GM18867 (cell line): ENCODE data around the gene TAF11L8.
"Not testable (repeated sequence)": the region's sequence is repeated elsewhere in the genome, so short reads cannot be mapped to it uniquely, and the experiment has no call there.

ENCODE experiments used
- ATAC-seq: cut with Tn5 transposase; IDR thresholded peaks from one replicate; pipeline ENCODE4 v1.9.1; 2021; ENCODE audit warnings: mild to moderate bottlenecking, moderate library complexity; ENCODE audit not compliant: unreplicated experiment

Gene TAF11L8

DNA sequence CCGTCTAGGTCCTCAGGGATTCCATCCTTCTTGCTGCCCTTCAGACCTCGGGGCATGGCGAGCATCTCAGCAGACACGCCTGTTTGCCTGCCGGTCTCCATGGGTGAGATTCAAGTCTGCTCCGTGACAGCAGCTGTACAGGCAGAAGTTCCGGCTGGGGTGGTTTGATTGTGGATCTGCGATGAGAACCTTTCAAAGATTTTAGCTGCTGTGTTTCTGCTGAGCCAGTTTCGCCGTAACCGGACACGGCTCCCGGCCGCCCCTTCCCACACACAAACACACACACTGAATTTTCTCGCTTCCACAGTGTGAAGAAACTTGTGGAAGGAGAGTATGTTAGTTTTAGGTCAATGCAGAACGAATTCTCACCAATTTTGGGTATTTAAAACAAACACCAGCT, at the start of gene TAF11L8:
TAF11L8 (minus strand) TSS at position 101 of the 400 bp plus-strand sequence.
- not testable (repeated sequence) for ATAC-seq

DNA sequence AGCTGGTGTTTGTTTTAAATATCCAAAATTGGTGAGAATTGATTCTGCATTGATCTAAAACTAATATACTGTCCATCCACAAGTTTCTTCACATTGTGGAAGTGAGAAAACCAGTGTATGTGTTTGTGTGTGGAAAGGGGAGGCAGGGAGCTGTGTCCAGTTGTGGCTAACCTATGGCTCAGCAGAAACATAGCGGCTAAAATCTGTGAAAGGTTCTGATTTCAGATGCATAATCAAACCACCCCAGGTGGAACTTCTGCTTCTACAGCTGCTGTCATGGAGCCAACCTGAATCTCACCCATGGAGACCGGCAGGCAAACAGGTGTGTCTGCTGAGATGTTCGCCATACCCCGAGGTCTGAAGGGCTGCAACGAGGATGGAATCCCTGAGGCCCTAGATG, 43.4 kb upstream of the TAF11L8 start, which contains the start of gene TAF11L14:
TAF11L14 (plus strand) TSS at position 301 of the 400 bp plus-strand sequence.
- no peak for ATAC-seq

DNA sequence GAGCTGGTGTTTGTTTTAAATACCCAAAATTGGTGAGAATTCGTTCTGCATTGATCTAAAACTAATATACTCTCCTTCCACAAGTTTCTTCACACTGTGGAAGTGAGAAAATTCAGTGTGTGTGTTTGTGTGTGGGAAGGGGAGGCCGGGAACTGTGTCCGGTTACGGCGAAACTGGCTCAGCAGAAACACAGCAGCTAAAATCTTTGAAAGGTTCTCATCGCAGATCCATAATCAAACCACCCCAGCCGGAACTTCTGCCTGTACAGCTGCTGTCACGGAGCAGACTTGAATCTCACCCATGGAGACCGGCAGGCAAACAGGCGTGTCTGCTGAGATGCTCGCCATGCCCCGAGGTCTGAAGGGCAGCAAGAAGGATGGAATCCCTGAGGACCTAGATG, 41.0 kb upstream of the TAF11L8 start, which contains the start of gene TAF11L13:
TAF11L13 (plus strand) TSS at position 301 of the 400 bp plus-strand sequence.
- ATAC-seq: not testable (repeated sequence)

DNA sequence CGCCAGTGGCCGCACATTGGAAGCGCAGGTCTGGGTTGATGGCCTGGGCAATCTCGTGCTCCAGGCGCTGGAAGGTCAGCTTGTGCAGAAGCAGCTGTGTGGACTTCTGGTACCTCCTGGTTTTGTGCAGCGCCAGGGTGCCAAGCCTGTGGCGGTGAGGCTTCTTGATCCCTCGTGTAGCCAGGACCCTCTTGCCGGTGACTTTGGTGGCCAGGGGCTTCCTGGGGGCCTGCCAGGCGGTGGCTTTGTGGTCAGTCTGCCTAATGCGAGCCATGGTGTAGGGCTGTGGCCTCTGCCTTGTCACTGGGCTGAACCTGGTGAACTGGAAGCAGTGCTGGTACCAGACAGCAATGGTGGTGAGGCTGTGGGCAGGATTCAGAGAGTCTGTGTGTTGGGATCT, 34.9 kb upstream of the TAF11L8 start:
- no peak for ATAC-seq

DNA sequence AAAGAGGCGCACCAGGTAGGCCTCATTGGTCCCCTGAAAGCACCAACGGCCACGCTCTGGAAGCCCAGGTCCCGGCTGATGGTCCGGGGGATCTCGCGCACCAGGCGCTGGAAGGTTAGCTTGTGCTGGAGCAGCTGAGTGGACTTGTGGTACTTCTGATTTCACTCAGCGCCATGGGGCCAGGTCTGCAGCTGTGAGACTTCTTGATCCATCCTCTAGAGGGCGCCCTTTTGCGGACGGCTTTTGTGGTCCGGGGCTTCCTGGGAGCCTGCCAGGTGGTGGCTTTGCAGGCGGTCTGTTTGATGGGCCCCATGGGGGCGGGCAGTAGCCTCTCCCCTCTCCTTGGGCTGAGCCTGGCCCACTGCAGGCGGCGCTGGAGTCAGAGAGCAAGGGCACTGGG, 29.9 kb upstream of the TAF11L8 start:
- ATAC-seq: no peak

DNA sequence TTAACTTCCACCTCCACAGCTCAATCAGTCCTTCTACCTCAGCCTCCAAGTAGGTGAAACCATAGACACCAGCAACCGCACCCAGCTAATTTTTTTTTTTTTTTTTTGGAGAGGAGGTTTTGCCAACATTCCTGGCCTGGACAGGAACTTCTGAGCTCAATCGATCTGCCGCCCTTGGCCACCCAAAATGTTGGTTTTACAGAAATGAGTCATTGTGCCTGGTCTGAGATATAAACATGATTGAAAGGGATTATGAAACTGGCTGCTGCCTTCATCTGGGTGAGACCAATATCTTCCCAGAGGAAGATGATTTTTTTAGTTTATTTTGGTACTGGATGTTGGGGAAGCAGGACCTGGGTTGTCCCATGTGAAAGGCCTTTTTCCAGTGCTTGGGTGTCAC, 28.6 kb upstream of the TAF11L8 start:
- ATAC-seq: no peak

DNA sequence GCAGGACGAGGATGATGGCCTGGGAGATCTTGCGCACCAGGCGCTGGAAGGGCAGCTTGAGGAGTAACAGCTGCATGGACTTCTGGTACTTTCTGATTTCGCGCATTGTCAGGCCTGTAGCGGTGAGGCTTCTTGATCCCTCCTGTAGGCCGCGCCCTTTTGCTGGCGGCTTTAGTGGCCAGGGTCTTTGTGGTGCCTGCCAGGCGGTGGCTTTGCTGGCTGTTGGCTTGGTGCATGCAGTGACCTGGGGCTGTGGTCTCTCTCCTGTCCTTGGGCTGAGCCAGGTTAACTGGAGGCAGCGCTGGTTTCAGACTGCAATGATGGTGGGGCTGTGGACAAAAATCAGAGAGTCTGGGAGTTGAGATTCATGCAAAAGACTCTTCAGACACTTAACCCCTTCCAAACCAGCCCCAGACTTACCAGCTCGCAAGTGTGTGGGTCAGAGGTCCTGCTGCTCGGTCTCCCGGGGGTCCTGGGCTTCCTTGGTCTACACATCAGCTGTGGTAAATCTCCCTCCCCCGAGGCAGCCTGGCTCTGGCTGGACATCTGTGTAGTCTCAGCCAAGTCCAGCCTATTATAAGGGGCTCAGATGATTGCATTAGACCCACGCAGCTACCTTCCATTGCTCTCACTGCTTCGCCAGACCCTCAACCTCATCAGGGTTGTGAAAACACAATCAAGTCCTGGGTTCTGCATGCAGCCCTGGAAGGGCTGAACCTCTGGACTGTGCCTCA, 24.3 kb upstream of the TAF11L8 start:
- no peak for ATAC-seq

DNA sequence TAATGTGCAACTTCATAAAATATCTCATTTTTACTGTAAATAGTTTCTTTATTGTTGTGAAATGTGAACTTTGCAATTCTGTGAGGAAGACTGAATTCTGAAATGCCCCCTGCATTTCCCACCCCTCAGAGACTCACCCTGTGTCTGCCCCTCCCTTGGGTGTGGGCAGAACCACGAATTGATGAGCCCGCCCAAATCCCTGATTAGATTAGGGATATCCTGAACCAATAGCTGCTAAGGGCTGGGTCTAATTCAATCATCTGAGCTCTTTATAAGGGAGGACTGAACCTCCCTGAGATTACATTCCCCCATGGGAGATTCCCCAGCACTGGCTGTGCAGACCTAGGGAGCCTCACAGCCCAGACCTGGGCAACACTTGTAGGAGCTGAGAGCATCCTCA, 19.3 kb upstream of the TAF11L8 start, which contains the start of gene TAF11L12:
TAF11L12 (plus strand) TSS at position 301 of the 400 bp plus-strand sequence.
- not testable (repeated sequence) for ATAC-seq

DNA sequence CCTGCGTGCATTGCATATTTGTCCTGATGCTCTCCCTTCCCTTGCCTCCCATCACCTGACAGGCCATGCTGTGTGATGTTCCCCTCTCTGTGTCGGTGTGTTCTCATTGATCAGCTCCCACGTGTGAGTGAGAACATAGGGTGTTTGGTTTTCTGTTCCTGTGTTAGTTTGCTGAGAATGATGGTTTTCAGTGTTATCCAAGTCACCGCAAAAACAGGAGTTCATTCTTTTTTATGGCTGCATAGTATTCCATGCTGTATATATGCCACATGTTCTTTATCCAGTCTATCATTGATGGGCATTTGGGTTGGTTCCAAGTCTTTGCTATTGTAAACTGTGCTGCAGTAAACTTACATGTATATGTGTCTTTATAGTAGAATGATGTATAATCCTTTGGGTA, 16.7 kb upstream of the TAF11L8 start:
- ATAC-seq: not testable (repeated sequence)

DNA sequence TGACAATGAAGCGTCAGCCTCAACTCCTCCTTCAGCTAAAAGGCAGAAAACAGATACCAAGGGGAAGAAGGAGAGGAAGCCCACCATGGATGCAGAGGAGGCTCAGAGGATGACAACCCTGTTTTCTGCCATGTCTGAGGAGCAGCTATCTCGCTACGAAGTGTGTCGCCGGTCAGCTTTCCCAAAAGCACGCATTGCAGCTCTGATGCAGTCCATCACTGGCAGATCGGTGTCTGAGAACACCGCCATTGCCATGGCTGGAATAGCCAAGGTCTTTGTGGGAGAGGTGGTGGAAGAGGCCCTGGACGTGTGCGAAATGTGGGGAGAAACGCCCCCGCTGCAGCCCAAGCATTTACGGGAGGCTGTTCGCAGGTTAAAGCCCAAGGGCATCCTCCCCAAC, 14.2 kb upstream of the TAF11L8 start:
- no peak for ATAC-seq

DNA sequence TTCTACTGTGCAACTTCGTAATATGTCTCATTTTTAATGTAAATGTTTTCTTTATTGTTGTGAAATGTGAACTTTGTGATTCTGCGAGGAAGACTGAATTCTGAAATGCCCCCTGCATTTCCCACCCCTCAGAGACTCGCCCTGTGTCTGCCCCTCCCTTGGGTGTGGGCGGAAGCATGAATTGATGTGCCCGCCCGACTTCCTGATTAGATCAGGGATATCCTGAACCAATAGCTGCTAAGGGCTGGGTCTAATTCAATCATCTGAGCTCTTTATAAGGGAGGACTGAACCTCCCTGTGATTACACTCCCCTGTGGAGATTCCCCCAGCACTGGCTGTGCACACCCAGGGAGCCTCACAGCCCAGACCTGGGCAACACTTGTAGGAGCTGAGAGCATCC, 13.1 kb upstream of the TAF11L8 start, which contains the start of gene TAF11L11:
TAF11L11 (plus strand) TSS at position 304 of the 400 bp plus-strand sequence.
- ATAC-seq: not testable (repeated sequence)

DNA sequence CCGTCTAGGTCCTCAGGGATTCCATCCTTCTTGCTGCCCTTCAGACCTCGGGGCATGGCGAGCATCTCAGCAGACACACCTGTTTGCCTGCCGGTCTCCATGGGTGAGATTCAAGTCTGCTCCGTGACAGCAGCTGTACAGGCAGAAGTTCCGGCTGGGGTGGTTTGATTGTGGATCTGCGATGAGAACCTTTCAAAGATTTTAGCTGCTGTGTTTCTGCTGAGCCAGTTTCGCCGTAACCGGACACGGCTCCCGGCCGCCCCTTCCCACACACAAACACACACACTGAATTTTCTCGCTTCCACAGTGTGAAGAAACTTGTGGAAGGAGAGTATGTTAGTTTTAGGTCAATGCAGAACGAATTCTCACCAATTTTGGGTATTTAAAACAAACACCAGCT, 7.0 kb upstream of the TAF11L8 start, which contains the start of gene TAF11L10:
TAF11L10 (minus strand) TSS at position 101 of the 400 bp plus-strand sequence.
- ATAC-seq: not testable (repeated sequence)

DNA sequence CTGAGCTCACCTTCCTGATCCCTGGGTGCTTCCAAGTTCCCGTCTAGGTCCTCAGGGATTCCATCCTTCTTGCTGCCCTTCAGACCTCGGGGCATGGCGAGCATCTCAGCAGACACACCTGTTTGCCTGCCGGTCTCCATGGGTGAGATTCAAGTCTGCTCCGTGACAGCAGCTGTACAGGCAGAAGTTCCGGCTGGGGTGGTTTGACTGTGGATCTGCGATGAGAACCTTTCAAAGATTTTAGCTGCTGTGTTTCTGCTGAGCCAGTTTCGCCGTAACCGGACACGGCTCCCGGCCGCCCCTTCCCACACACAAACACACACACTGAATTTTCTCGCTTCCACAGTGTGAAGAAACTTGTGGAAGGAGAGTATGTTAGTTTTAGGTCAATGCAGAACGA, 3.5 kb upstream of the TAF11L8 start, which contains the start of gene TAF11L9:
TAF11L9 (minus strand) TSS at position 140 of the 400 bp plus-strand sequence.
- ATAC-seq: not testable (repeated sequence)

DNA sequence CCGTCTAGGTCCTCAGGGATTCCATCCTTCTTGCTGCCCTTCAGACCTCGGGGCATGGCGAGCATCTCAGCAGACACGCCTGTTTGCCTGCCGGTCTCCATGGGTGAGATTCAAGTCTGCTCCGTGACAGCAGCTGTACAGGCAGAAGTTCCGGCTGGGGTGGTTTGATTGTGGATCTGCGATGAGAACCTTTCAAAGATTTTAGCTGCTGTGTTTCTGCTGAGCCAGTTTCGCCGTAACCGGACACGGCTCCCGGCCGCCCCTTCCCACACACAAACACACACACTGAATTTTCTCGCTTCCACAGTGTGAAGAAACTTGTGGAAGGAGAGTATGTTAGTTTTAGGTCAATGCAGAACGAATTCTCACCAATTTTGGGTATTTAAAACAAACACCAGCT, 5.1 kb downstream of the TAF11L8 start, which contains the start of gene TAF11L7:
TAF11L7 (minus strand) TSS at position 101 of the 400 bp plus-strand sequence.
- ATAC-seq: not testable (repeated sequence)
